GM12878 (cell line): ENCODE results near the gene LNPK. TPM values are rescaled to one million over a fixed set of nuclear protein-coding genes. Genes with fewer than 3 reads are reported as not detected.
"Not testable (repeated sequence)": the region's sequence is repeated elsewhere in the genome, so short reads cannot be mapped to it uniquely, and the experiment has no call there.

Experiments
- ATAC-seq: fragments of 200-7000 bp; cut with Tn5 transposase; 3 replicates; pipeline ENCODE4 v1.9.1; 2020; ENCODE audit warnings: mild to moderate bottlenecking, moderate library complexity
- BruUV-seq: library from RNA; stranded (reverse); fragments of 400-500 nt; replicated peaks from 2 replicates; lab custom pipeline; 2021; lab: Mats Ljungman, UMichigan
- CTCF ChIA-PET: fragments of 300-600 bp; sonication (Branson Sonifier 250); formaldehyde crosslinking; extraction: SDS; loops from one replicate; lab custom pipeline; 2021; ENCODE audit warnings: inconsistent platforms; lab: Yijun Ruan, JAX
- POLR2A ChIA-PET: fragments of 350-600 bp; formaldehyde crosslinking; extraction: SDS; loops from one replicate; lab custom pipeline; 2021; ENCODE audit warnings: inconsistent platforms; lab: Charles Lee
- RAD21 ChIA-PET: fragments of 300-600 bp; sonication (Branson Sonifier 250); formaldehyde crosslinking; loops from one replicate; lab custom pipeline; 2023; ENCODE audit warnings: antibody characterized with exemption; ENCODE audit not compliant: unreplicated experiment; lab: Charles Lee
- SMC1A ChIA-PET: fragments of 300-600 bp; sonication (Branson Sonifier 250); formaldehyde crosslinking; loops from one replicate; lab custom pipeline; 2023; ENCODE audit not compliant: unreplicated experiment, uncharacterized antibody; lab: Charles Lee
- DNase-seq: peaks from one replicate; pipeline ENCODE4 v3.0.0-alpha.2; 2011; ENCODE audit warnings: low read depth, low spot score
- FAIRE-seq: peaks from 3 replicates; lab custom pipeline; 2011; peaks lifted over from hg19 to GRCh38; lab: Jason Lieb, UNC
- H2AFZ ChIP-seq: 2 replicates; pipeline ENCODE4 v1.6.0; 2011; ENCODE audit warnings: low read depth, low read length, control low read depth; ENCODE audit not compliant: control insufficient read depth
- H3K27ac ChIP-seq: 2 replicates; pipeline ENCODE4 v1.5.1; 2011; ENCODE audit warnings: control low read depth; ENCODE audit not compliant: control insufficient read depth, insufficient read depth
- H3K27me3 ChIP-seq, 2 experiments: replicated peaks in 1 of 2; 2 replicates each; pipeline versions ENCODE4 v1.6.0 to v1.6.1; 2011; ENCODE audit warnings: low read length in 1 of 2; ENCODE audit not compliant: control insufficient read depth in 2 of 2, insufficient read depth in 2 of 2
- H3K36me3 ChIP-seq, 2 experiments: 2 replicates each; pipeline ENCODE4 v1.5.1; 2011; ENCODE audit warnings: low read length in 1 of 2; ENCODE audit not compliant: control insufficient read depth in 2 of 2, insufficient read depth in 2 of 2
- H3K4me1 ChIP-seq: 2 replicates; pipeline ENCODE4 v1.6.1; 2011; ENCODE audit warnings: mild to moderate bottlenecking, low read length, moderate library complexity, mixed read lengths; ENCODE audit not compliant: control insufficient read depth, insufficient read depth
- H3K4me2 ChIP-seq: 2 replicates; pipeline ENCODE4 v1.6.0; 2011; ENCODE audit warnings: control low read depth; ENCODE audit not compliant: control insufficient read depth, insufficient read depth
- H3K4me3 ChIP-seq: fragments of 200-600 bp; sonication (generic); 2 replicates; pipeline ENCODE4 v1.5.1; 2016
- H3K79me2 ChIP-seq: 2 replicates; pipeline ENCODE4 v1.6.0; 2011; ENCODE audit warnings: low read length; ENCODE audit not compliant: control insufficient read depth, insufficient read depth
- H3K9ac ChIP-seq: 2 replicates; pipeline ENCODE4 v1.8.0; 2011; ENCODE audit warnings: low read length, control low read depth, mixed read lengths; ENCODE audit not compliant: control insufficient read depth, insufficient read depth
- H3K9me3 ChIP-seq: replicated peaks from 3 replicates; pipeline ENCODE4 v1.5.1; 2011; ENCODE audit warnings: mild to moderate bottlenecking, low read length; ENCODE audit not compliant: control insufficient read depth, insufficient read depth
- H4K20me1 ChIP-seq: 2 replicates; pipeline ENCODE4 v1.6.0; 2011; ENCODE audit not compliant: control insufficient read depth, insufficient read depth
- ATF2 ChIP-seq: IDR thresholded peaks from 2 replicates; pipeline ENCODE4 v1.6.1; 2012; ENCODE audit warnings: low read length, inconsistent platforms
- ATF3 ChIP-seq: IDR thresholded peaks from 2 replicates; pipeline ENCODE4 v1.6.1; 2011; ENCODE audit warnings: low read depth, mild to moderate bottlenecking, low read length, moderate library complexity, borderline replicate concordance; ENCODE audit errors: extremely low read depth
- IKZF1 ChIP-seq: fragments of 450-650 bp; conservative IDR thresholded peaks from 2 replicates; pipeline ENCODE4 v1.6.1; 2017; ENCODE audit warnings: antibody characterized with exemption, mild to moderate bottlenecking
- NFXL1 ChIP-seq: fragments of 450-650 bp; IDR thresholded peaks from 2 replicates; pipeline ENCODE4 v1.6.1; 2017; ENCODE audit warnings: antibody characterized with exemption, mild to moderate bottlenecking, borderline replicate concordance
- RELA ChIP-seq: fragments of 450-650 bp; IDR thresholded peaks from 2 replicates; pipeline ENCODE4 v1.8.0; 2014; ENCODE audit warnings: borderline replicate concordance; ENCODE audit not compliant: partially characterized antibody
- STAT1 ChIP-seq: fragments of 450-650 bp; conservative IDR thresholded peaks from 2 replicates; pipeline ENCODE4 v1.6.1; 2014; ENCODE audit warnings: antibody characterized with exemption, mild to moderate bottlenecking
- TARDBP ChIP-seq: IDR thresholded peaks from 2 replicates; pipeline ENCODE4 v1.6.1; 2016; ENCODE audit warnings: borderline replicate concordance
- WGBS: methylation state at CpG from one replicate; pipeline ENCODE4 v1.1.6; 2016; ENCODE audit warnings: low lambda C conversion rate; ENCODE audit not compliant: insufficient replicate concordance, insufficient coverage; ENCODE audit errors: missing lambda C conversion rate; 5-methylcytosine and 5-hydroxymethylcytosine counted together
- in situ Hi-C: fragments of 300-500 bp; cut with MboI; formaldehyde crosslinking; loops from 9 replicates; pipeline ENCODE4 v1.14.3; 2018; ENCODE audit warnings: mixed read lengths
- intact Hi-C: fragments of 100-400 bp; cut with micrococcal nuclease; formaldehyde crosslinking; loops from one replicate; pipeline ENCODE4 v1.14.2; 2022; ENCODE audit not compliant: unreplicated experiment
- polyA plus RNA-seq, 11 experiments: library from polyadenylated mRNA; depleted of rRNA in 4 of 11; unstranded in 6 of 11; stranded (reverse) in 5 of 11; fragments of >200 nt; fragmentation: Nextera tagmentation in 4 of 11; fragmentation: Illumina TruSeq in 1 of 11; extraction: Ambion mirVana in 4 of 11; extraction: Trizol in 1 of 11; gene quantifications; 1 replicate in 1 of 11; 2 replicates in 10 of 11; pipeline versions ENCODE4 v1.2.1 to v1.2.3, GENCODE V29; 2011 to 2016; ENCODE audit warnings: inconsistent platforms in 2 of 11, missing spikeins in 2 of 11, low read depth in 1 of 11
- total RNA-seq, 4 experiments: library from RNA; depleted of rRNA in 3 of 4; stranded (reverse); fragments of >200 nt in 3 of 4; fragmentation: Illumina TruSeq in 1 of 4; extraction: Trizol in 1 of 4; gene quantifications; 2 replicates each; pipeline versions ENCODE4 v1.2.1 to v1.2.3, GENCODE V29; 2013 to 2021

LNPK gene
- total and polyA plus RNA-seq, 10 of the 15 experiments (the other 5 are each of a cell fraction or from before 2014, with no cell fraction given): 3.2 to 30.0 (median 15.6) TPM

- Histone ChIP-seq H3K4me2 (no peak overlapping the region), H3K9me3 (no peaks in the 10 kb centered on the region), H3K9ac (no peak overlapping the region), H3K27me3 (no peaks in the 10 kb centered on the region), H4K20me1 (no peaks in the 10 kb centered on the region), H2AFZ (no peak overlapping the region), H3K79me2 (no peaks in the 10 kb centered on the region), H3K4me1 (no peaks in the 10 kb centered on the region), H3K4me3 (no peak overlapping the region), H3K27ac (no peak overlapping the region), H3K36me3 (no peaks in the 10 kb centered on the region; a peak in 2 of 4 replicates)
- in situ Hi-C loops (no loop called here), intact Hi-C loops (no loop called here)
- DNase-seq: no peak
- ATAC-seq: no peak
- TF ChIP-seq STAT1: no peak
- no peak for TF ChIP-seq TARDBP
- TF ChIP-seq ATF2: no peak
- TF ChIP-seq NFXL1: no peak
- no peak for TF ChIP-seq RELA
- TF ChIP-seq ATF3: no peak
- TF ChIP-seq IKZF1: no peak
- SMC1A ChIA-PET: no interaction called here
- FAIRE-seq: no peak
- BruUV-seq: no TSS peak
- CTCF ChIA-PET: interaction anchor here (1.4 kb wide), 1 partner anchor 35 kb away, joined by 3 read pairs; no protein-coding TSS in a partner anchor
- POLR2A ChIA-PET: no interaction called here
- WGBS: 98% methylated on average over 4 of the region's 4 CpGs
- RAD21 ChIA-PET: no interaction called here
Measured at GRCh38 chr2:175964195-175964594, 37.9 kb downstream of the LNPK start.

GRCh38 chr2:175963171-175963570 lies 38.9 kb downstream of the LNPK start:
- intact Hi-C loops, H3K27ac ChIP-seq, CTCF ChIA-PET, H3K9me3 ChIP-seq, H3K27me3 ChIP-seq, H3K4me3 ChIP-seq, FAIRE-seq, H3K79me2 ChIP-seq, DNase-seq, H3K36me3 ChIP-seq, POLR2A ChIA-PET, H2AFZ ChIP-seq, ATAC-seq, H3K4me1 ChIP-seq, H4K20me1 ChIP-seq, BruUV-seq, SMC1A ChIA-PET, RAD21 ChIA-PET, H3K4me2 ChIP-seq, H3K9ac ChIP-seq, in situ Hi-C loops: not testable (repeated sequence)
- WGBS: 96% methylated on average over 2 of the region's 2 CpGs
